Erythroblast (primary cell): ENCODE measurements around the gene RHOG.

Source experiments
- GATA1 ChIP-seq: IDR thresholded peaks from 2 replicates; pipeline ENCODE4 v1.6.1; 2011; ENCODE audit warnings: low read depth, mild to moderate bottlenecking, control low read depth, low read length, moderate library complexity
- POLR2A ChIP-seq: IDR thresholded peaks from 2 replicates; pipeline ENCODE4 v1.6.1; 2011; ENCODE audit warnings: mild to moderate bottlenecking, low read length

GRCh38 chr11:3810446-3810845 lies 30.3 kb downstream of the RHOG start:
- TF ChIP-seq GATA1 (no peak), POLR2A (no peak)
